PFSK-1 (cell line): ENCODE measurements around the gene KCNMA1.

ENCODE experiments used
- FOXP2 ChIP-seq: optimal IDR thresholded peaks from 2 replicates; pipeline ENCODE3; 2011; ENCODE audit warnings: borderline replicate concordance, control low read depth, inconsistent platforms; ENCODE audit not compliant: insufficient read depth; ENCODE audit errors: extremely low read length, extremely low read depth
- POLR2AphosphoS5 ChIP-seq: IDR thresholded peaks from 2 replicates; pipeline ENCODE4 v1.6.1; 2012; ENCODE audit warnings: low read depth, mild to moderate bottlenecking, control low read depth, low read length, moderate library complexity
- REST ChIP-seq, 2 experiments: IDR thresholded peaks; 2 replicates each; pipeline versions ENCODE4 v1.6.1 to v1.8.0; 2011 to 2012; ENCODE audit warnings: low read depth in 2 of 2, low read length in 2 of 2, control low read depth in 1 of 2, inconsistent platforms in 1 of 2, mild to moderate bottlenecking in 1 of 2, moderate library complexity in 1 of 2; ENCODE audit not compliant: insufficient read depth in 1 of 2
- SIN3A ChIP-seq: IDR thresholded peaks from 2 replicates; pipeline ENCODE4 v1.6.1; 2012; ENCODE audit warnings: mild to moderate bottlenecking, low read length, moderate library complexity, borderline replicate concordance; ENCODE audit not compliant: insufficient read depth
- TAF1 ChIP-seq: IDR thresholded peaks from 2 replicates; pipeline ENCODE4 v1.6.1; 2012; ENCODE audit warnings: low read length, control low read depth, borderline replicate concordance; ENCODE audit not compliant: insufficient read depth

The KCNMA1 gene

GRCh38 chr10:77456414-77456813, 181.2 kb downstream of the KCNMA1 start:
- TF ChIP-seq SIN3A = no peak
- no peak for TF ChIP-seq TAF1
- TF ChIP-seq FOXP2 = no peak
- no peak for TF ChIP-seq POLR2AphosphoS5
- no peak for TF ChIP-seq REST (IDR thresholded peaks at IDR 0.05; ENCODE audit: insufficient read depth in 1 of 2, low read depth in 2 of 2, low read length in 2 of 2)

- TF ChIP-seq POLR2AphosphoS5 (no peak), SIN3A (no peak), TAF1 (no peak), FOXP2 (no peak), REST (IDR thresholded peaks at IDR 0.05; ENCODE audit: insufficient read depth in 1 of 2, low read depth in 2 of 2, low read length in 2 of 2) (no peak)
Measured at GRCh38 chr10:77455561-77455960, 182.0 kb downstream of the KCNMA1 start.

GRCh38 chr10:77452952-77453564, 184.6 kb downstream of the KCNMA1 start:
- TF ChIP-seq SIN3A (no peak), REST (IDR thresholded peaks at IDR 0.05; ENCODE audit: insufficient read depth in 1 of 2, low read depth in 2 of 2, low read length in 2 of 2) (no peak), POLR2AphosphoS5 (no peak), FOXP2 (no peak), TAF1 (no peak)

- TF ChIP-seq REST (IDR thresholded peaks at IDR 0.05; ENCODE audit: insufficient read depth in 1 of 2, low read depth in 2 of 2, low read length in 2 of 2) (no peak), TAF1 (no peak), POLR2AphosphoS5 (no peak), FOXP2 (no peak), SIN3A (no peak)
Measured at GRCh38 chr10:77451886-77452285, 185.7 kb downstream of the KCNMA1 start.
